GM23248 (cell line): ENCODE results near the gene SLC25A29. TPM values are rescaled to one million over a fixed set of nuclear protein-coding genes. Genes with fewer than 3 reads are reported as not detected.

Experiments
- DNase-seq: peaks from one replicate; pipeline ENCODE4 v3.0.0-alpha.2; 2015
- H2AFZ ChIP-seq: fragments of 200-600 bp; sonication (generic); 2 replicates; pipeline ENCODE4 v1.6.1; 2016; ENCODE audit warnings: antibody characterized with exemption
- H3F3A ChIP-seq: fragments of 200-600 bp; sonication (generic); 2 replicates; pipeline ENCODE4 v1.6.1; 2016; ENCODE audit warnings: mild to moderate bottlenecking, antibody characterized with exemption, mixed run types; ENCODE audit not compliant: insufficient read depth
- H3K27ac ChIP-seq: fragments of 200-600 bp; sonication (generic); 2 replicates; pipeline ENCODE4 v1.5.1; 2016; ENCODE audit warnings: mild to moderate bottlenecking
- H3K27me3 ChIP-seq: fragments of 200-600 bp; sonication (generic); replicated peaks from 2 replicates; pipeline ENCODE4 v1.6.1; 2016; ENCODE audit warnings: mild to moderate bottlenecking; ENCODE audit not compliant: insufficient read depth
- H3K36me3 ChIP-seq: fragments of 200-600 bp; sonication (generic); 2 replicates; pipeline ENCODE4 v1.6.1; 2016; ENCODE audit warnings: low read depth, mild to moderate bottlenecking
- H3K4me1 ChIP-seq: fragments of 200-600 bp; sonication (generic); 2 replicates; pipeline ENCODE4 v1.6.1; 2016; ENCODE audit warnings: mild to moderate bottlenecking; ENCODE audit not compliant: insufficient read depth
- H3K4me2 ChIP-seq: fragments of 200-600 bp; sonication (generic); one replicate; pipeline ENCODE4 v1.6.1; 2016; ENCODE audit warnings: mild to moderate bottlenecking; ENCODE audit not compliant: unreplicated experiment
- H3K4me3 ChIP-seq: fragments of 200-600 bp; sonication (generic); 2 replicates; pipeline ENCODE4 v1.5.1; 2016; ENCODE audit warnings: mild to moderate bottlenecking
- H3K79me2 ChIP-seq: fragments of 200-600 bp; sonication (generic); 2 replicates; pipeline ENCODE4 v1.6.1; 2016; ENCODE audit warnings: mild to moderate bottlenecking; ENCODE audit not compliant: insufficient read depth
- H3K9ac ChIP-seq: fragments of 200-600 bp; sonication (generic); 2 replicates; pipeline ENCODE4 v1.6.1; 2016; ENCODE audit warnings: mild to moderate bottlenecking
- H3K9me2 ChIP-seq: fragments of 200-600 bp; sonication (generic); 2 replicates; pipeline ENCODE4 v1.6.1; 2016; ENCODE audit warnings: mixed run types, mild to moderate bottlenecking, moderate library complexity; ENCODE audit not compliant: insufficient read depth
- H3K9me3 ChIP-seq: fragments of 200-600 bp; sonication (generic); one replicate; pipeline ENCODE4 v1.6.1; 2017; ENCODE audit warnings: low read depth
- H4K20me1 ChIP-seq: fragments of 200-600 bp; sonication (generic); 2 replicates; pipeline ENCODE4 v1.6.0; 2016; ENCODE audit not compliant: insufficient read depth
- EZH2 ChIP-seq: fragments of 200-600 bp; sonication (generic); IDR thresholded peaks from 2 replicates; pipeline ENCODE4 v1.6.1; 2018; ENCODE audit warnings: antibody characterized with exemption, mild to moderate bottlenecking; ENCODE audit not compliant: insufficient read depth, poor library complexity, severe bottlenecking
- EZH2phosphoT487 ChIP-seq: fragments of 200-600 bp; sonication (generic); IDR thresholded peaks from 2 replicates; pipeline ENCODE4 v1.6.1; 2018; ENCODE audit warnings: antibody characterized with exemption, moderate library complexity, mild to moderate bottlenecking, low read depth; ENCODE audit not compliant: insufficient read depth
- WGBS, 2 experiments: methylation state at CpG; one replicate each; pipeline ENCODE4 v1.1.6; 2015 to 2017; ENCODE audit warnings: low lambda C conversion rate in 2 of 2, low coverage in 1 of 2; ENCODE audit errors: missing lambda C conversion rate in 2 of 2; 5-methylcytosine and 5-hydroxymethylcytosine counted together
- in situ Hi-C: fragments of 300-500 bp; cut with MboI; formaldehyde crosslinking; loops from 2 replicates; pipeline ENCODE4 v1.15.0; 2020
- polyA plus RNA-seq: library from polyadenylated mRNA; unstranded; fragments of >200 nt; fragmentation: Nextera tagmentation; extraction: Ambion mirVana; gene quantifications from 2 replicates; pipeline ENCODE4 v1.2.1, GENCODE V29; 2016
- total RNA-seq: library from RNA; depleted of rRNA; stranded (reverse); fragments of >200 nt; shearing (Covaris generic); gene quantifications from 2 replicates; pipeline ENCODE4 v1.2.3, GENCODE V29; 2014

Gene SLC25A29
- total and polyA plus RNA-seq, 2 experiments from 2014 or later: 5.5 to 11.8 TPM

DNA sequence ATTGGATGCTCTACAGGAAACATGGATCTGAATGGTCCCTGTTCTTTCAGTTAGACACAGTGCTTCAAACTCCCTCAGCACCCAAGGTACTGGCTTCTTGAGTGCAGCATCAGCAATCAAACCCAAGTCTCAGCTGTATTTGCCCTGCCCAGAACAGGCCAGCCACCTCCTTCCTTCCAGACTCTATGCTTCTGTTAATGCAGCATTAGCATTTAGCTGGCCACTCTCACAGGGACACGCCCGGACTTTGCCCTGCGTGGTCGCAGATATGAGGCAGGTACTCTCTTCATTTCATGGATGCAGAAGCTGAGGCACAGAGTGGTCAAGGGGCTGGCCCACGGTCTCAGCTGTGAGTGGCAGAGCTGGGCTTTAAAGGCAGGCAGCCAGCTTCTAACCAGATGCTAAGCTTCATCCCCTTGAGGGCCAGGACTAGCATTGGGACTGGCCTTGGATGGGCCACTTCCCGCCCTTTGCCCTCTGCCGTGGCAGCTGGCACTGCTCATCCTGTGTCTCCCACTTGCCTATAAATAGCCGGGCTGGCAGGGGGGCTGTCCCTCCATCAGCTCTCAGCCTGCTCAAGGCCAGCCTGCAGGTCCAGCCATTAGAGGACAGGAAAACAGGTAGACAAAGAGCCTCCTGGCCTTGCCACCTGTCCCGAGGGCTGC is 15.4 kb upstream of the SLC25A29 start:
- Histone ChIP-seq H4K20me1 (no peaks in the 10 kb centered on the region), H3K9me2 (no peaks in the 10 kb centered on the region), H3K36me3 (no peaks in the 10 kb centered on the region), H3K9ac (no peak overlapping the region), H3K4me1 (no peaks in the 10 kb centered on the region), H3K79me2 (no peaks in the 10 kb centered on the region), H3F3A (no peaks in the 10 kb centered on the region), H3K27me3 (no peaks in the 10 kb centered on the region), H3K4me2 (no peak overlapping the region), H3K27ac (no peak overlapping the region), H2AFZ (no peak overlapping the region), H3K9me3 (no peaks in the 10 kb centered on the region), H3K4me3 (no peak overlapping the region)
- no peak for DNase-seq
- TF ChIP-seq EZH2 (no peak), EZH2phosphoT487 (no peak)
- WGBS, 2 experiments: 80 to 87% methylated on average over 9 of the region's 9 CpGs
- in situ Hi-C loops: no loop called here

DNA sequence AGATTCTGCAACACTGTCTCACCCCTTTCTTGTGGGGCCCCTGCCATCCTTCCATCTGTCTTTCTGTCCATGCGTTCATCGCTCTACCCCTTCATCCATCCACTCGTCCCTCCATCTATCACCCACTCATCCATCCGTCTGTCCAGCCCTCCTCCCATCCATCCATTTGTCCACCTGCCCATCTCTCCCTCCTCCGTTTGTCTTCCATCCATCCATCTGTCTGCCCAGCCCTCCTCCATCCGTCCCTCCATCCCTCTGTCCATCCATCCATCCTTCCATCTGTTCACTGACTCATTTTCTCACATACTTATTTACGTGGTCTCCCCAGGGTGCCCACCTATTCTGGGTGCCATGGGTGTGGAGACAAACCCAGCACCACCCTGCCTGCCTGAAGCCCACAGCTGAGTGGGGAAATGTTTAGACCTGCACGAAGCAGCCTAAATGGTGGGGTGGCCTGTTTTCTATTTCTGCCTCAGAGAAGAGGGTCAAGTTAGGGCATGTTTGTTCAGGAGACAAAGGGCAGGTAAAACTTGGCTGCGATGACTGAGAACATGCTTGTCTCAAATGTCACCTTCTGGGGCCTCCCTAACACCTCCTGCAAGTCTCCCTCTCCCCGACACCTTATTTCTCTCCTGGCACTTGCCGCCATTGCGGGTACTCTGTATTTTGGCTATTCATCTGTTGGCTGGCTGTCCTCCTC is 14.1 kb upstream of the SLC25A29 start:
- no peaks in the 10 kb centered on the region for H3K9me2 ChIP-seq
- no peak overlapping the region for H3K4me2 ChIP-seq
- H4K20me1 ChIP-seq: no peaks in the 10 kb centered on the region
- DNase-seq: no peak
- H3K27me3 ChIP-seq: no peaks in the 10 kb centered on the region
- WGBS, 2 experiments: 88 to 92% methylated on average over 12 of the region's 12 CpGs
- H3K27ac ChIP-seq: no peak overlapping the region
- H3K79me2 ChIP-seq: no peaks in the 10 kb centered on the region
- in situ Hi-C loops: no loop called here
- no peaks in the 10 kb centered on the region for H3K9me3 ChIP-seq
- no peak overlapping the region for H2AFZ ChIP-seq
- TF ChIP-seq EZH2phosphoT487 (no peak), EZH2 (no peak)
- no peak overlapping the region for H3K9ac ChIP-seq
- H3K4me1 ChIP-seq: no peaks in the 10 kb centered on the region
- H3K4me3 ChIP-seq: no peak overlapping the region
- no peaks in the 10 kb centered on the region for H3K36me3 ChIP-seq
- H3F3A ChIP-seq: no peaks in the 10 kb centered on the region

DNA sequence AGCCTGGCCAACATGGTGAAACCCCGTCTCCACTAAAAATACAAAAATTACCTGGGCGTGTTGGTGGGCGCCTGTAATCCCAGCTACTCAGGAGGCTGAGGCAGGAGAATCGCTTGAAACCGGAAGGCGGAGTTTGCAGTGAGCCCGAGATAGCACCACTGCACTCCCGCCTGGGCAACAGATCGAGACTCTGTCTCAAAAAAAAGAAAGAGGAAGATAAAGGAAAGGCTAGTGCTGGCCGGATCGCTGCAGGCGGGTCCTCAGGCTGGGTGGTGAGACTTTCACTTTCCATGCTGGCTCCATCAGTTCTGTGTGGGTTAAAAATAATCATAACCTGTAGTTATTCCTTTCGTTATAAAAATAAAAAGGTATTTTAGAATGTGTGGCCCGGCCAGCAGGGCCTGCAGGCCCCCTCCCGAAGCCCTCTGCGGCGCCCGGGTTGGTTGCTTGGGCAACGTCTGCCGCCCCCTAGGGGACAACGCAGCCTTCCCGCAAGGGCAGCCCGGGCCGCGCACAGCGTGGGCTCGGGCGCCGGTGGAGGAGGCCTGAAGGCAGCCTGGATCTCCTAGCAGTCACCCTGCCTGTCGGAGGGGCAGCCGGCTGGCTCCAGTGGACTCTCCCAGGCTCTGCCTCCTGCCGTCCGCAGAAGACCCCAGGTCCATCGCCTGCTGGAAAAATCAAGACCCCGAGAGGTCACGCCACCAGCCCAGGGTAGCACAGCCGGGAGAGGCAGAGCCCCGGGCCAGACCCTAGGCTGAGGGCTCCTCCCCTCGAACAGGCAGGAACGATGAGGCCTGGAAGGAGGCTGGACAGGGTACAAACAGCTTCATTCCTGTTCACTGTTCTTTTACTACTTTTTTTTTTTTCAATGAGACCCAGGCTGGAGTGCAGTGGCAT is 11.9 kb upstream of the SLC25A29 start:
- in situ Hi-C loops: no loop called here

DNA sequence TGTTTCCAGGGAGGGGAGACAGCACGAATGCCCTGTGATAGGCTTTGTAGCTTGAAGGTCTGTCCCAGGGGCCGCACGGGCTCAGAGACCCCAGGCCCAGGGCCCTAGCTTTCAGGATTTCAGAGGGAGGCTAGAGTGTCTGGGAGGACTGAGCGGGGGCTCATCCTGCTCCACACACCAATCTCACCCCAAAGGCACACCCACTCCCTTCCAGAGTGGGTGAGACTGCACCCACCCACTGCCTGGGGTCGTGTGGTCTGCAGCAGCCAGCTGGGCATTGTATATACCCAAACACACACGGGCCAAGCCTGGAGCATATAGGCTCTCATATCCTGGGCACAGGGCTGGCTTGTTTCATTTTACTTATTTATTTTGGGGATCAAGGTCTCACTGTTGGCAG is 11.1 kb upstream of the SLC25A29 start:
- 0 out of 2 replicates have a peak, but pooled peaks cover 5% of the 10 kb centered on the region for H3K27me3 ChIP-seq
- TF ChIP-seq EZH2 (no peak), EZH2phosphoT487 (no peak)
- no peaks in the 10 kb centered on the region for H4K20me1 ChIP-seq
- H3K4me3 ChIP-seq: no peak overlapping the region
- H3K9me2 ChIP-seq: no peaks in the 10 kb centered on the region
- H3K4me2 ChIP-seq: no peak overlapping the region
- DNase-seq: no peak
- no peaks in the 10 kb centered on the region for H3K4me1 ChIP-seq
- no peaks in the 10 kb centered on the region for H3K9me3 ChIP-seq
- in situ Hi-C loops: no loop called here
- no peaks in the 10 kb centered on the region for H3F3A ChIP-seq
- 75 to 76% methylated on average over 6 of the region's 6 CpGs for WGBS, 2 experiments
- H3K27ac ChIP-seq: no peak overlapping the region
- no peaks in the 10 kb centered on the region for H3K79me2 ChIP-seq
- no peak overlapping the region for H3K9ac ChIP-seq
- H2AFZ ChIP-seq: peak overlapping the region; percentile 87
- no peaks in the 10 kb centered on the region for H3K36me3 ChIP-seq

More for the DNA sequence above, 11.9 kb upstream of the SLC25A29 start:
- DNase-seq: peak; percentile 88
- Histone ChIP-seq H3K36me3 (no peaks in the 10 kb centered on the region), H2AFZ (peak overlapping the region; percentile 87), H3K27ac (no peak overlapping the region), H3K4me2 (peak overlapping the region; percentile 45), H3K9me2 (no peaks in the 10 kb centered on the region), H3F3A (no peaks in the 10 kb centered on the region), H3K27me3 (no peaks in the 10 kb centered on the region), H3K4me3 (peak overlapping the region; percentile 60), H3K79me2 (no peaks in the 10 kb centered on the region), H4K20me1 (no peaks in the 10 kb centered on the region), H3K9me3 (no peaks in the 10 kb centered on the region), H3K9ac (peak overlapping the region; percentile 62), H3K4me1 (no peaks in the 10 kb centered on the region)
- WGBS, 2 experiments: 22 to 23% methylated on average over 40 of the region's 40 CpGs
- TF ChIP-seq EZH2phosphoT487 (no peak), EZH2 (no peak)
